ENCODE measurements around the gene ARRDC2. TPM values are rescaled to one million over a fixed set of nuclear protein-coding genes. Genes with fewer than 3 reads are reported as not detected.

The ARRDC2 gene
- polyA plus RNA-seq, 3 donors: 13.8 to 99.8 (median 23.9) TPM

DNA sequence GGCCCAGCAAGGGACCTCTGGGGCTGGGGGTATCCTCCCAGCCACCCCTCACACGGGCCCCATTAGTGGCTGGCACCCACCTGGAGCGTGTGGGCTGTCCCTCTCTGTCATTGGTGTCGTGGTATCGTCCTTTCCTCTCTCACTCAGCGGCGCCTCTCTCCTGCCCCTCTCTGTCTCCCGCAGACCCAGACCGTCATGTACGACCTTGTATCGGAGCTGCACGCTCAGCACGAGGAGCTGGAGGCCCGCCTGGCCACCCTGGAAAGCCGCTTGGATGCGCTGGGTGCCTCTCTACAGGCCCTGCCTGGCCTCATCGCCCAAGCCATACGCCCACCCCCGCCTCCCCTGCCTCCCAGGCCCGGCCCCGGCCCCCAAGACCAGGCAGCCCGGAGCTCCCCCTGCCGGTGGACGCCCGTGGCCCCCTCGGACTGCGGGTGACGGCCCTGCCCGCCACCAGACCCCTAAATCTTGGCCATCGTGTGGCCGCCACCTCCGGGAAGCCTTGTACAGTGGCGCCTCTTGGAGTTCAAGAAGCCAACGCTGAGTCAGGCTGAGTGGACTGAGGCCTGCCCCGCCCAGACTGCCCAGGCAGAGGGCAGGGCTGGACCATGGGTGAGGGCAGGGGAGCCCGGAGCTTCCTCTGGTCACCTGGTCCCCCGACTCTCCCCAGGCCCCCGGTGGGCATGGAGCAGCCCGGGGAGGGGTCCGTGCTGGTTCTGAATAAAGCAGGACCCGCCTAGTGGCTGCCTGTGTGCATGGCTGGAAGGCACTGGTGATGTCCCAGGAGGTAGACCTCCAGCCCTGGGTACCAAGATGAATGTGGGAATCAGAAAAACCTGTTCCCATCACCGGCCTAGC, 9.8 kb upstream of the ARRDC2 start:
- H3K9me3 ChIP-seq (replicated peaks in 1 of 2; ENCODE audit: control insufficient read depth in 1 of 2, insufficient read depth in 1 of 2, low read length in 2 of 2): no peaks in the 10 kb centered on the region
- Mint-ChIP-seq H3K4me1 (peaks cover 26% of the 10 kb centered on the region), H3K36me3 (peaks cover 2 to 6% of the 10 kb centered on the region in 2 donors), H3K27me3 (ENCODE audit: low read depth in 3 of 3) (peaks cover 2 to 16% (median 11%) of the 10 kb centered on the region in 3 donors), H3K4me3 (no peak overlapping the region), H3K9me3 (peaks cover 0 to 2% (median 0%) of the 10 kb centered on the region in 7 donors), H3K27ac (no peak overlapping the region)
- H3K4me1 ChIP-seq (ENCODE audit: control insufficient read depth in 1 of 2, insufficient read depth in 2 of 2, low read length in 2 of 2): peaks cover 25 to 36% of the 10 kb centered on the region in 2 donors
- H3K36me3 ChIP-seq (replicated peaks in 1 of 2; ENCODE audit: control insufficient read depth in 1 of 2, insufficient read depth in 2 of 2, low read length in 2 of 2): no peaks in the 10 kb centered on the region
- WGBS (ENCODE audit: insufficient coverage): 76% methylated on average over 35 of the region's 41 CpGs
- no peaks in the 10 kb centered on the region for H3K27me3 ChIP-seq (ENCODE audit: control insufficient read depth in 2 of 2, insufficient read depth in 2 of 2, low read length in 2 of 2)
- peaks cover 19% of the 10 kb centered on the region for H3K79me2 ChIP-seq (ENCODE audit: insufficient read depth, low read length)
- intact Hi-C loops (cut with micrococcal nuclease): loop anchor here (1.0 to 5.0 kb wide), 3 partner anchors 51 to 141 kb away; partner anchors contain the start of gene RPL18A (in 2 of the 2)
- TF ChIP-seq, protein P1, sequence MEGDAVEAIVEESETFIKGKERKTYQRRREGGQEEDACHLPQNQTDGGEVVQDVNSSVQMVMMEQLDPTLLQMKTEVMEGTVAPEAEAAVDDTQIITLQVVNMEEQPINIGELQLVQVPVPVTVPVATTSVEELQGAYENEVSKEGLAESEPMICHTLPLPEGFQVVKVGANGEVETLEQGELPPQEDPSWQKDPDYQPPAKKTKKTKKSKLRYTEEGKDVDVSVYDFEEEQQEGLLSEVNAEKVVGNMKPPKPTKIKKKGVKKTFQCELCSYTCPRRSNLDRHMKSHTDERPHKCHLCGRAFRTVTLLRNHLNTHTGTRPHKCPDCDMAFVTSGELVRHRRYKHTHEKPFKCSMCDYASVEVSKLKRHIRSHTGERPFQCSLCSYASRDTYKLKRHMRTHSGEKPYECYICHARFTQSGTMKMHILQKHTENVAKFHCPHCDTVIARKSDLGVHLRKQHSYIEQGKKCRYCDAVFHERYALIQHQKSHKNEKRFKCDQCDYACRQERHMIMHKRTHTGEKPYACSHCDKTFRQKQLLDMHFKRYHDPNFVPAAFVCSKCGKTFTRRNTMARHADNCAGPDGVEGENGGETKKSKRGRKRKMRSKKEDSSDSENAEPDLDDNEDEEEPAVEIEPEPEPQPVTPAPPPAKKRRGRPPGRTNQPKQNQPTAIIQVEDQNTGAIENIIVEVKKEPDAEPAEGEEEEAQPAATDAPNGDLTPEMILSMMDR (IDR thresholded peaks at IDR 0.05): no peak
- H2AFZ ChIP-seq (ENCODE audit: insufficient read depth, low read depth, low read length, poor library complexity, severe bottlenecking): no peak overlapping the region
- H3K4me3 ChIP-seq (replicated peaks in 1 of 3; ENCODE audit: low read depth in 2 of 3, low read length in 3 of 3): no peak overlapping the region
- peak in 1 of 3 donors; percentile 23 for DNase-seq
- H3K4me2 ChIP-seq (replicated peaks; ENCODE audit: extremely low read depth, low read length, poor library complexity, severe bottlenecking): no peak overlapping the region
- no peak overlapping the region for H3K27ac ChIP-seq (ENCODE audit: low read depth in 1 of 2, low read length in 2 of 2)
- no peak overlapping the region for H3K9ac ChIP-seq (ENCODE audit: insufficient read depth, low read length, poor library complexity, severe bottlenecking)
- H4K20me1 ChIP-seq (ENCODE audit: insufficient read depth, low read length): peaks cover 16% of the 10 kb centered on the region

DNA sequence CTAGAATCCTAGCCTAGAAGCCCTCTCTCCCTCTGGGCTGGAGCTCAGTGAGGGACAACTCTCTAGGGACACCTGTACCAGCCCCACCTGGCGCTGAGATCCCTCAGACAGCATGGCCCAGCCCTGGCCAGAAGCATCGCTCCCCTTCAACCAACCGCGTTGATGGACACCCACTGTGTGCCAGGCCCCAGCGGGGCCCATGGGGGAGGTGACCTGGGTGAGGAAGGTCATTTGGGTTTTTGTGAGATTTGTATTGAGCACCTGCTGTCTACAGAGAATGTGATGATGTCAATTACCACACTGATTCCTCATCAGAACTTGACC, 9.2 kb upstream of the ARRDC2 start:
- Histone ChIP-seq H3K27ac (ENCODE audit: low read depth in 1 of 2, low read length in 2 of 2) (no peak overlapping the region), H3K36me3 (replicated peaks in 1 of 2; ENCODE audit: control insufficient read depth in 1 of 2, insufficient read depth in 2 of 2, low read length in 2 of 2) (no peaks in the 10 kb centered on the region), H3K4me3 (replicated peaks in 1 of 3; ENCODE audit: low read depth in 2 of 3, low read length in 3 of 3) (no peak overlapping the region), H3K4me2 (replicated peaks; ENCODE audit: extremely low read depth, low read length, poor library complexity, severe bottlenecking) (no peak overlapping the region), H3K9me3 (replicated peaks in 1 of 2; ENCODE audit: control insufficient read depth in 1 of 2, insufficient read depth in 1 of 2, low read length in 2 of 2) (no peaks in the 10 kb centered on the region), H3K27me3 (ENCODE audit: control insufficient read depth in 2 of 2, insufficient read depth in 2 of 2, low read length in 2 of 2) (no peaks in the 10 kb centered on the region), H3K9ac (ENCODE audit: insufficient read depth, low read length, poor library complexity, severe bottlenecking) (no peak overlapping the region), H4K20me1 (ENCODE audit: insufficient read depth, low read length) (peaks cover 22% of the 10 kb centered on the region), H3K4me1 (ENCODE audit: control insufficient read depth in 1 of 2, insufficient read depth in 2 of 2, low read length in 2 of 2) (peaks cover 27 to 41% of the 10 kb centered on the region in 2 donors), H3K79me2 (ENCODE audit: insufficient read depth, low read length) (peaks cover 25% of the 10 kb centered on the region), H2AFZ (ENCODE audit: insufficient read depth, low read depth, low read length, poor library complexity, severe bottlenecking) (no peak overlapping the region)
- Mint-ChIP-seq H3K9me3 (peaks cover 0 to 2% (median 0%) of the 10 kb centered on the region in 7 donors), H3K4me1 (peaks cover 29% of the 10 kb centered on the region), H3K27ac (no peak overlapping the region), H3K4me3 (peak overlapping the region in 1 of 2 donors; percentile 7), H3K27me3 (ENCODE audit: low read depth in 3 of 3) (peaks cover 2 to 16% (median 11%) of the 10 kb centered on the region in 3 donors), H3K36me3 (peaks cover 2 to 10% of the 10 kb centered on the region in 2 donors)
- intact Hi-C loops (cut with micrococcal nuclease): loop anchor here (1.0 to 5.0 kb wide), 2 partner anchors 60 to 141 kb away; partner anchors contain the start of gene RPL18A (in 2 of the 2)
- DNase-seq: no peak
- 100% methylated on average over 1 of the region's 5 CpGs for WGBS (ENCODE audit: insufficient coverage)
- TF ChIP-seq, protein P1 (IDR thresholded peaks at IDR 0.05): no peak

Measured in CD14-positive monocyte (primary cell).